ENCODE results near the gene CEPT1.

CEPT1 gene

DNA sequence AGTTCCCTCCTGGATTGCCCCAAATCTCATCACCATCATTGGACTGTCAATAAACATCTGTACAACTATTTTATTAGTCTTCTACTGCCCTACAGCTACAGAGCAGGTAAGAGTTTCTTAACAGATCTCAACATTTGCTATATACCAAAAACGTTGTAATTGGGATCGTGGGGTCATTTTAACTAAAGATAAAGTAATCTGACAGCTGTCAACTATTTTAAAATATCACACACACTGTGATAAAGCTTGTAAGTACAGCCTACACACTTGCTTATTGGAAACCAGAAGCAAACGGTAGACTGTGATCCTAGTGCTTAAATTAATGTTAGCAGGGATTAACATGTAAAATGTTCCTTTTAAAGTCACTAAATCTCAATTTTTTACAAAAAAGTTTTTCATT lies 7.9 kb downstream of the CEPT1 start:
- DNase-seq, result no peak

DNA sequence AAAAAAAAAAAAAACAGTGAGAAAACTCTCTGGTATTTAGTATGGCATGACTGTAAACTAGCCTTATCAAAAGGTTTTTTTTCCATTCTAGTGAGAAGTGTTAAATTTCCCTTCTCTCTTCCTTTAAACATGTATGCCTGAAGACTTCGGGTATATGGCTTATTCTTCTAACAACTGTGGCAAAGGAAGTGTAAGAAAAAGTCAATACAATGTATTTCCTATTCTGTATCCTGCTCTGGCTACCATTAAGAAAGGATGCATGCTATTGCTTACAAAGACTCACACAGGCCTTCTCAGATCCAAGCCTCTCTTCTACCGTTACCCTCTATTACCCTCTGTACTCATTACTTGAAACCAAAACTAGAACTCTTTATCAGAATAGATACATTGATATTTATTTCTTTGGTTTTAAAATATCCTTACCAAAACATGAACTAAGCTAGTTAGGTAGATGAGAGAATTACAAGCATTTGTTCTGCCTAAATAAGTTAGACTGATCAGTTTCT lies 8.4 kb downstream of the CEPT1 start:
- DNase-seq, result no peak

DNA sequence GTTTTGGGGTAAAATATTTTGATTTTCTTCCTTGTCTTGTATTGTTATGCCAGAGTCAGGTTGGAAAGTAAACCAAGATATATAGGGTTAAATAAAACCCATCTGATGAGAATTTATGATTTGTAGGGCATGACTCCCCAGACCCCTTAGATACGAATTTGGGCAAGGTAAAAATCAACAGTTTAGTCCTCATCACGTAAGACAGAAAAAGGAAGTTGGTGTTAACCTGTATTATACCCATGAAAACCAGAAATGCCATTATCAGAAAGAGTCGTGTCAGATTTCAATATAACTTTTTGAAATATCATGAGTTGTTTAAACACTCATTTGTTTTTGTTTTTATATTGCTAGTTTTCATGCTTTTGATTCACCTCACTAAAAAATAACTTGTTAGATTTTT lies 11.8 kb downstream of the CEPT1 start:
- DNase-seq, result no peak

DNA sequence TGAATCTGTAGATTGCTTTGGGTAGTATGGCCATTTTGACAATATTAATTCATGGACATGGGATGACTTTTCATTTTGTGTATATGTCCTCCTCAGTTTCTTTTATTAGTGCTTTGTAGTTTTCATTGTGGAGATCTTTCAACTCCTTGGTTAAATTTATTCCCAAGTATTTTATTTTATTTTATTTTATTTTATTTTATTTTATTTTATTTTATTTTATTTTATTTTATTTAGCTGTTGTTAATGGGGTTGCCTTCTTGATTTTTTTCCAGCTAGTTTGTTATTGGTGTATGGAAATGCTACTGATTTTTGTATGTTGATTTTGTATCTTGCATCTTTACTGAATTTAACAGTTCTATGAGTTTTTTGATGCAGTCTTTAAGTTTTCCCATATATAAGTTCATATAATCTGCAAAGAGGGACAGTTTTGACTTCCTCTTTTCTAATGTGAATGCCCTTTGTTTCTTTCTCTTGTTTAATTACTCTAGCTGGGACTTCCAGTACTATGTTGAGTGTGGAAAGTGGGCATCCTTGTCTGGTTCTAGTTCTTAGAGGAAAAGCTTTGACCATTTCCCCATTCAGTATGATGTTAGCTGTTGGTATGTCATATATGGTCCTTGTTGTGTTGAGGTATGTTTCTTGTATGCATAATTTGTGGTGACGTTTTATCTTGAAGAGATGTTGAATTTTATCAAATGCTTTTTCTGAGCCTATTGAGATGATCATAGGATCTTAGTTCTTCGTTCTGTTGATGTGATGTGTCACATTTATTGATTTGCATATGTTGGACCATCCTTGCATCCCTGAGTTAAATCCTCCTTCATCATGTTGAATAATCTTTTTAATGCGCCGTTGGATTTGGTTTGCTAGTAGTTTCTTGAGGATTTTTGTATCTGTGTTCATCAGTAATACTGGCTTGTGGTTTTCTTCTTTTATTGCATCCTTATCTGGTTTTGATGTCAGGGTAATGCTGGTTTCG lies 14.3 kb downstream of the CEPT1 start:
- no peak for DNase-seq

DNA sequence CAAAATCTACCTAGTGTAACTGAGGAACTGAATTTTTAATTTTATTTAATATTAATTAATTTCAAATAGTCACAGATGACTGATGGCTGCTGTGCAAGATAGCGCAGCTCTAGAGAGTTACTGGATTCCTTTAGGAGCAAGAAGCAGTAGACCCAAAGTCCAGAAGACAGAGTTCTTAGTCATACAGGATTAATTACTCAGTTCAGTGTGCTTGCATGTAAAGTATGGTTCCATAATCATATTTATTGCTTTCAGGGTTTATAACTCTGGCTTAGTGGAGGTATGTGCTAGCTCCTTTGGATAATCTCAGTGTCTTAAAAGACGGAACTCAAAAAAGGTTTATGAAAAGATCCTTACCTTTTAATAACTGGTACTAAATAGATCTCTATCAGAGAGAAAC lies 17.4 kb downstream of the CEPT1 start:
- no peak for DNase-seq

DNA sequence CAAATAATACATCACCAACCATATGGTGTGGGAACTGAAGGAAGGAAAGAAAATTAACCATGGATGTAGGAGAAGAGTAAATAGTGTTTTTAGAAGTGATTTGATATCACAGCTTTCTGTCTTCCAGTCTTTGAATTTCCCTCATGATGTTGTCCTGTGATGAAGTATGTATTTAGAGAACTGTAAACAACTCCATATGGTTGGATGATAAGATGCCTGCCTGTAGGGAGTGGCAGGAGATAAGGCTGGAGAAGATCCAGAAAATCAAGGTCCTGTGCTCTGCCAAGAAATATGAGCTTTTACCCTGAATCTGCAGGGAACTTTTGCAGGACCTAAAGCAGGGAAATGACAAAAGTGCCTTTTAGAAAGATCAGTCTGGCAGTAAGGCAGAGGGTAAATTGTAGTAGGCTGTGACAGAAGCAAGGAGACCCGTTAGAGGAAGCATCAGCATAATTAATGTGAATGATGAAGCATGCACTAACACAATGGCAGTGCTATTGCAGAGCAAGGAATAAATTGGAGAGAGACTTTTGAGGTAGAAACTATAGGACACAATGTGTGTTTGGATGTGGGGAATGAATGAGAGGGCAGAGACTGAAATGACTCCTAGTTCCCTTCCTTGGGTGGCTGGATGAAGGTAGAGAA lies 21.9 kb downstream of the CEPT1 start:
- peak; percentile 67 for DNase-seq

DNA sequence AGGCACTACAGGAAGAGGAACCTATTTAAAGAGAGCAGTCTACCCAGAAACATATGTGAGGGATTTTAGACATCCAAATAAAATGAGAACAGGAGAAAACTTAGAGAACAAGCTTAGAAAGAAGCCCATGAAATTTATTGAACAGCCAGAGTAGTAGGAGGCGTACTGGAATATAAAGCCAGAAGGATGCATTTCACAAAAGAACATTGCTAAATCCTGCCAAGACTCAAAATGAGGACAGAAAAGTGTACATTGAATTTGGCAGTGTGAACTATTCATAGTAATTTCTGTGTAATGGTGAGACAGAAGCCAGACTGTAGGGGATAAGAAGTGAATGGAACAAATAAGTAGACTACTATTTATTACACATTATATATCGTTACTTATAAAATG lies 22.5 kb downstream of the CEPT1 start:
- no peak for DNase-seq

DNA sequence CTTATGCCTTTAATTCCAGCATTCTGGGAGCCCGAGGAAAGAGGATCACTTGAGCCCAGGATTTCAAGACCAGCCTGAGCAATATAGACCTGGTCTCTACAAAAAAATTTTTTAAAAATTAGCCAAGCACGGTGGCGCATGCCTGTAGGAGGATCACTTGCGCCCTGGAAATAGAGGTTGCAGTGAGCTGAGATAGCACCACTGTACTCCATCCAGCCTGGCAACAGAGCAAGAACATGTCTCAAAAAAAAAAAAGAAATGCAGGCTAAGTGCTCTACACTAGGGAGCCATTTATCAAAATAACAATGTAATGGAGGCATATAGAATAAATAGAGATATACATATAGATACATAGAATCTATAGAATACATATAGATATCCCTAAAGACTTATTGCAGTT lies 23.3 kb downstream of the CEPT1 start:
- no peak for DNase-seq

DNA sequence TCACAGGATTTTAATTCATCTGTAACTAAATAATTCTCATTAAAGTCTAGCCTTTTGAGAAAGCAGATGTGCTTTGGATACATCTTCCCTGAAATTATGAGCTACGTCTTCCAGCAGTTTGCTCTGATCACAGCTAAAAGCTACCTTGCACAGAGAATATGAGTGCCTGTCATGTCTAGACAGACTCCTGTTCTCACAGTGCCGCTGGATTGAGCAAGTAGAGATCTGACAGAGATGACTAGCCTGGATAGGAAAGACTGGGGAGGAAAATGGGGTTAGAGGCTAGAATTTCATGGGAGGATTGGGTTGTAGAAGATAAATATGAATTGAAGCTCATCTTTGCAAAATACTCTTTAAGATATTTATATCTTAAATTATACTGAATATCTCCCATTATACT lies 24.1 kb downstream of the CEPT1 start:
- no peak for DNase-seq

DNA sequence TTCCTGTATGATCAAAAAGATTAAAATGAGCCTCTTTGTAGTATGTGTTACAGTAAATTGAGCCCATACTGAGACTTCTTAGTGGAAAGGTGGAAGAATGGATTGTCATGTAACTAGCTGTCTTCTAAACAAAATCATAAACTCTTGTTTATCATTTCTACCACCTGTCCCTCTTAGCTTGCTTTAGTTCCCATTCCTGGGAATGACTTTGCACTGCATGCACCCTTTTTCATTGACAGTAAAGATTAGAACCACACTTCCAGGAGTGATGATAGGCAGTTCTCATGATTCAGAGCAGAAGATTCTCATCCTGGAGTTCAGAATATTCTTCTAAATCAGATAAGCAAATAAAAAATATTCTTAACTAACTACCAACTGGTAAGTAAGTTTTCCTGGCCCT lies 32.4 kb downstream of the CEPT1 start:
- DNase-seq, result no peak

DNA sequence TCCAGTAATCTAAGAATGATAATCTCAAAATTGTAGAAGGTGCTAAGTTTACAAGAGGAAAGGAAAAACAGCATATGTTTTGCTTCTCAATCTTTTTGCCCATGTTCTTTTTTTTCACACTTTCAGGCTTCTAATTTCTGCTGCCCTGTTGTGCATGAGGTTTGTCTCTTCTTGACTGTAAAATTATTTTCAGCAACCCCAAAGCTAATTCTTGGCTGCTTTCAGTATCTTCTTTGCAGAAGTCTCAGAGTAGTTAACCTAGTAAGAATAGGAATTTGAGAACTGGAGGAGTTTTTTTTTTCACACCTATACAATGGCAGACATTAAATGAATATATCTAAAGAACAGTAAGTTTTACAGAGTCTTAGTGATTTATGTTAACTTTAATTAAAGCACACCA lies 34.0 kb downstream of the CEPT1 start:
- DNase-seq, result no peak

DNA sequence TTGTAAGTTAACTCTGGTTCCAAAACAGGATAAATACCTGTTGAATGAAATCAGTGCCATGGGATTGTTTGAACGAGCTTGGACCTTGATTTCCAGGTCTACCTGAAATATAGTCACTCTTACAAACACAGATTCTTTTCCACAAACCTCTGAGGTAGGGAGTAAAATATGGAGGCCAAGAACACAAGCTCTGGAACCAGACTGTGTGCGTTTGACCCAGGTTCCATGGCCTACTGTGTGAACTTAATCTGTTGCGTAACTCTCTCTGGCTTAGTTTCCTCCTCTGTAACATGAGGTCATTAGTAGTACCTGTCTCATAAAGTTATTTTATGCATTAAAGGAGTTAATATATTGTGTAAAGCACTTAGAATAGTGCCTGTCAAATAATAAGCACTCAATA lies 35.3 kb downstream of the CEPT1 start:
- DNase-seq, result no peak

DNA sequence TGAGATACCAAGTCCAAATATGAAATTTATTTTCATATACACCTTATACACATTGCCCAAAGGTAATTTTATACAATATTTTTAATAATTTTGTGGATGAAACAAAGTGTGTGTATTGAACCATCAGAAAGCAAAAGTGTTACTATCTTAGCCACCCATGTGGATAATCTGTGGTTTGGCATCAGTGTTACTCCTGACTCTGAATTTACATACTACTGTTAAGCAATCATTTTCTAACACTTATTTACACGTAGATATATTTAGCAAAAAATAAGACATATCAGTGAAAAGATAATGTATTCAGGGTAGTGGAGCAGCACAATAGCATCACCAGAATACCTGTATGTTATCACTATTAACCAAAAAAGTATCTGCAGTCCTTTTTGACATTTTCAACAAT lies 36.7 kb downstream of the CEPT1 start:
- no peak for DNase-seq

DNA sequence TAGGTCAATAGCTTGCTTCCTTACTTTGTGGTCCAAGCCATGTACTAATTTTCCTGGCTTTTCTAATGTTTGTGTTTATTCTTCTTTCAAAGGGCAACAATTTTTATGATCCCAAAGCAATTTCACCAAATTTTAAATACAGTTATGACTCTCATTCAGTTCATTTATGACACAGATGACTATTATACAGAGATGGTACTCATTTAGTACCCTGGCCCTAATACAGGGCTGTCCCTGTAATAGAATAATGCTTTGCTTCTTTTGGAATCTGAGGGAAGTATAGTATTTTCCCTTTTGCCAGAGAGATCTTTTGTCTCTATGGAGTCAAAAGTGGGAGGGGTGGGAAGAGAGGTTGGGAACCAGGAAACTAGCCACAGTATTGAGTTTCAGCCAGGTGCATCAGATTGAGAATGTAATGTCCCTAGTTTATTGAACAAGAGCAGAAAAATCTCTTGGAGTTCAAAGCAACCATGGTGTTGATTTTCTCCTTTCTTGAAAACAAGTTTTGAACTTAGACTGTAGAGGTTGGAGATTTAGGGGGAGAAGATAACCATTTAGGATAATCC lies 40.0 kb downstream of the CEPT1 start:
- no peak for DNase-seq

DNA sequence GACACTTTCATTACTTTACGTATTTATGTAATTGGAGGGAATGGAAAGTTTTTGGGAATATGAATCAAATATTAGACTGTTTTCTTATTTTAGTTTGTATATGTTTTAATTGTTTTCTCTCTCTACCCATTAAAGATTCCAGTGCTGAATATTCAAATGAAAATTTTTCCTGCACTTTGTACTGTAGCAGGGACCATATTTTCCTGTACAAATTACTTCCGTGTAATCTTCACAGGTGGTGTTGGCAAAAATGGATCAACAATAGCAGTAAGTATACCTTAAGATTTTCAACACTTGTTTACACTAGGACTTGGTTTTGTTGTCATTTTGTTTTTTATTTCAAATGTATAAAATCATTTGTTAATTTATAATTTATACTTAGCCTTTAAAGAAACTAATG lies 42.0 kb downstream of the CEPT1 start:
- DNase-seq, result no peak

DNA sequence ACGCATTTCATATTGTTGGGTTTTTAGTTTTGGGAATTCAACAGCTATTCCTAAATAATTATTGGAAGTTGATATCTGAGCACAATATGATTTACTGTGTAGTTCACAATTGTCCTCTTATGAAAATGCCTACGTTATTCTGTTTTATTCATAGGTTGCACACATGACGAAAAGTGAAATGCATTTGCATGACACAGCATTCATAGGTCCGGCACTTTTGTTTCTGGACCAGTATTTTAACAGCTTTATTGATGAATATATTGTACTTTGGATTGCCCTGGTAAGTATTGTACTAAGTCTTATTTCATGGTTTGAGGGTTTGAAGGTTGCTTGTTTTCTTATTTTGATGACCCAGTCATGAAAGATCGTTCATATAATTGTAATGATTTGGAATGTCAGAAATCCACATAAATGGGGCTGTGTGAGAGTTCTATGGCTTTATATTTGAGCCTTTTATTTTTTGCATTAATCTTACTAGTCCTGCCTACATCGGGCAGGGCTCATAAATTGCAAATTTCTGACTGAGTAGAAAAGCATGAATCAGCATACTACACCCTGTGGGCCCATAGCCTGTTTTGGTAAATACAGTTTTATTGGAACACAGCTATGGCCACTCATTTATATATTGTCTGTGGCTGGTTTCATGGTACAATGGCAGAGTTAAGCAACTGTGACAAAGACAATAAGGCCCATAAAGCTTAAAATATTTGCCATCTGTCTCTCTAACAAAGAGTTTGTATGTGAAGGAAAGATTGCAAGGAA lies 43.5 kb downstream of the CEPT1 start:
- DNase-seq, result no peak

DNA sequence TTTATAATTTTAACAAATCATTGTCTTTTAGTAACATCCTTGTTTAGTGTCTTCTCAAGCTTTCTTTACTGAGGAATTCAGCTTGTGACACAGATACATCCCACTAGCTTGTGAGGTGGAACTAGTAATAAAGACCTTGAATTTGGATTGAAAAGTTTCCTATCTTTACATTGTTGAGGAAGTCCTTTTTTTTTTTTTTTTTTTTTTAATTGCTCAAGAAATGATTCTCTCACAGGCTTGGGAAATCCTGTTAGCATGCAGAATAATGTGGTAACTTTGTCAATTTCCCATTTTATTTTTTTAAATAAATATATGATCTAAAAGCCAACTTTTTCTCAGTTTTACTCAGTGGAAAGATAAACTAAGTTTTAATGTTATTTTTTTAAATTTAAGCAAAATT lies 44.6 kb downstream of the CEPT1 start:
- DNase-seq, result no peak

DNA sequence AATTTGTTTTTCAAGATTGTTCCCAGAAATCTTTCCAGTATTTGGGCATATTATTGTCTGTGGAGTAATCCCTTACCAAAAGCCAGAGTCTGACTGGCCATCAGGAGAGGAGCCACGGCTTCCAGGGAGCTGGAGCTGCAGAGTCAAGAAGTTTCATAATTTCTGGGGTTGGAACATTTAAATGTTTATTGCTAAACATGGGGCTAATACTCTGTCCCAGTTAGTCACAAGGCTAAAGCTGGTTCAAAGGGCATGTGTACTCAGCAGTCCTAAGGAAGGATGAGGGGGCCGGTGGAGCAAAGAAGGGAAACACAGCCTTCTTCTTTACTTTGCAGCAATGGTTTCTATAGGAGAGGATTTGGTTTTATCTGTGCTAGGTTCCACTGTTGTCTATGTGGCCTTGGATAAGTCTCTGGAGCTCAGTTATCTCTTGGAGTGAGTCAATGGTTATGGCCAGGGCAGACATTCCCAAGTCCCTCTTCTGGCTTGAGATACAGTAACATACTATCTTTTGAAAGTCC lies 51.0 kb downstream of the CEPT1 start:
- no peak for DNase-seq

DNA sequence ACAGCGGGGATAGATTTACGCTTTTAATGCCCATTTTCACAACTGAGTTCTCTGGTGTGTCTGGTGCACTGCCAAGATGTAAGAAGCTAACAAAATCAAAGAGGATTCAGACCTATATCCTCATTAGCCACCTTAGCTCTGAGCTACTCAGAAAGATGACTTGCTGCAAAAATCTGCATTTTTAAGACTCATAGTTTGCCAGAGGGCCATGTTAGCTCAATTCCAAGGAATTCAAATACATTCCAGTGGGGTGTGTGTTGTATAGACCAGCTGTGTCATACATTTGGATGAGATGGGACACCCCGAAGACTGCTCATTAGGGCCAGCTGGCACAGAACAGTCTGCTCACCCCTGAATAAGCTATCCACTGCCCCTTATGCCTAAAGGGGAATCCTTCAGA lies 51.5 kb downstream of the CEPT1 start:
- DNase-seq, result no peak

DNA sequence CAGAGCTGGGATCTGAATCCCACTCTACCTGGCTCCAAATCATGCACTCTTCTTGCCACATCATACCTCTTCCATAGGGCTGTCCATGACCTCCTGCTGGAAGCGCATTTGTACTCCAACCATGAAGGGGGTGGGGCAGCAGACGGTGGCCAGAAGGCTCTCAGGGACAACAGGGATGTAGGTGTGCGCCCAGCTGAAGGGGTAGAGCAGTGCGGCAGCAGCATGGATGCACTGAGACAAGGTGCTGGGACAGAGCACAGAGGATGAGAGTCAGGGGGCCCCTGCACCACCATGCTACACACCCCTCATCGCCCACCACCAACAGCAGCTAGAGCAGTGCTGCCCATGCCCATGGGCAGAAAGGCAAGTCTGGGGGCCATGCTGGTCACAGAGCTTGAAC lies 52.1 kb downstream of the CEPT1 start:
- DNase-seq, result no peak

DNA sequence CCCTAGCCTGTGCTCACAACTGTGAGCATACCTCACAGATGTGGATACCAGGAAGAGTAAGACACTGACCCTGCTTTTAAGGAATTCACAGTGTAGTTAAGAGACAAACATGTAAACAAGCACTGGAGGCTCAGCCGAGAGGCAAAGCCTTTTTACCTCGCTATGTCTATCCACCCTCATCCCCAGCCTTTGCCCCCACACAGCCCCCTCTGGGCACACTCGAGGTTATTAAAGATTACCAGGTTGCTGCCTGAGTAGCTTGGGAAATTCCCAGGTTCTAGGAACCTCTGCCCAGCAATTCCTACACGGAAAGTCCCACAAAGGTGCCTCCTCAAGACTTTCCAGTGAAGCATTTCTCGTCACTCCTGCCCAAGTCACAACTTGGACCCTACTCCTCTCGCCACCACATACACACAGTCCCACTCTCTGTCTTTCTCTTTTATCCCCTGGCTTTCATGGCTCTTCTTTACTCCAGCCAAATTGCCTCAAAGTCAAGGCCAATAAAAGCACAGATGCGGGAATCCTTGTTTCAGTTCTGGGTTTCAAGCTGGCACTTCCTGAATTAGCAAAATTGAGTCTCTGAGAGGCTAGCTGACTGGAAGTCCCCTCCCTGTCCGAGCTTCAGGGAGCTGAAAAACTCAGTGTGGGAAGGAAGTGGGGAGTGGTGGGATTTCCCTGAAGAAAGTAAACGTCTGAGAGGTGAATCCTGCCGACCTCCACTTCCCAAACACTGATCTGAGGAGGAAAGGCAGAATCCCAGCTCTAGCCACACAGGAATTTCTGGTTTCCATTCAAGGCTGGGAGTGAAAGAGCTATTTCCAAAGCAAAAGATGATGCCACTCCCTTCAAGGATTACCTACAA lies 52.9 kb downstream of the CEPT1 start:
- no peak for DNase-seq
